HG03558 (cell line): Measurements from ENCODE around the gene SIN3A.
"Not testable (repeated sequence)": the region's sequence is repeated elsewhere in the genome, so short reads cannot be mapped to it uniquely, and the experiment has no call there.

Experiments
- ATAC-seq: cut with Tn5 transposase; IDR thresholded peaks from one replicate; pipeline ENCODE4 v1.9.1; 2021; ENCODE audit warnings: moderate number of reproducible peaks; ENCODE audit not compliant: unreplicated experiment; ENCODE audit errors: extremely low read depth

SIN3A gene

DNA sequence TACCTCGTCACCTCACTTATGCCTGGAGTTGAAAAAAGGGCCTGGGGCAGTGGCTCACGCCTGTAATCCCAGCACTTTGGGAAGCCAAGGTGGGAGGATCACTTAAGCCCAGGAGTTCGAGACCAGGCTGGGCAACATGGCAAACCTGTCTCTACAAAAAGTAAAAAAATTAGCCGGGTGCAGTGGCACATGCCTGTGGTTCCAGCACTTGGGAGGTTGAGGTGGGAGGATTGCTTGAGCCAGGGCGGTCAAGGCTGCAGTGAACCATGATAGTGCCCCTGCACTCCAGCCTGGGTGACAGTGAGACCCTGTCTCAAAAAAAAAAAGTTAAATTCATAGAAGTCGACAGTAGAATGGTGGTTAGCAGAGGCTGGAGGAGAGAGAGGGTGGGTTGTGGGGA lies 109.3 kb downstream of the SIN3A start:
- no peak for ATAC-seq

DNA sequence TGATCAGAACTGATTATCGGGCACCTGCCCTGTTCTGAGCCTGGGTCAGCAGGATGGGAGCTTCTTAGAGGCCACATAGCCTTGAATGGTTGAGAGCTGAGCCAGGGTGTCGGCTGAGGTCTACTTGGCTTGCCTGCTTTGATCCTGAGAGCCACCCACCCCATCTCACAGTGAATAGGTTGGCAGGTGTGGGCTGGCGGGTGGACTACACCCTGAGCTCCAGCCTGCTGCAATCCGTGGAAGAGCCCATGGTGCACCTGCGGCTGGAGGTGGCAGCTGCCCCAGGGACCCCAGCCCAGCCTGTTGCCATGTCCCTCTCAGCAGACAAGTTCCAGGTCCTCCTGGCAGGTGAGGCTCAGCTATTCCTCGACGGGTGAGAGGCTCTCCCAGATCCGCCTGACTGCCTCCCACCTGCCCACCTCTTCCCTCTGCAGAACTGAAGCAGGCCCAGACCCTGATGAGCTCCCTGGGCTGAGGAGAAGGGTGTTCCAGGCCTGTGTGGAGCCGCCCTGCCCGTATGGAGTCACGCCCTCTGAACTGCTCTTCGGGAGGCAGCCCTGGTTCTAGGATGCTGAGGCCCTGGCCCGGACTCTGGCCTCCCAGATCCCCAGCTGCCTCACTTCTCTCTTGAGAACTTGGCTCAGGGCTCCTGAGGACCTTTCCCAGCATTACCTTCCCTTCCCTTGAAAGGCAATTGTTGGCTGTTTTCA lies 111.8 kb downstream of the SIN3A start:
- ATAC-seq: no peak

DNA sequence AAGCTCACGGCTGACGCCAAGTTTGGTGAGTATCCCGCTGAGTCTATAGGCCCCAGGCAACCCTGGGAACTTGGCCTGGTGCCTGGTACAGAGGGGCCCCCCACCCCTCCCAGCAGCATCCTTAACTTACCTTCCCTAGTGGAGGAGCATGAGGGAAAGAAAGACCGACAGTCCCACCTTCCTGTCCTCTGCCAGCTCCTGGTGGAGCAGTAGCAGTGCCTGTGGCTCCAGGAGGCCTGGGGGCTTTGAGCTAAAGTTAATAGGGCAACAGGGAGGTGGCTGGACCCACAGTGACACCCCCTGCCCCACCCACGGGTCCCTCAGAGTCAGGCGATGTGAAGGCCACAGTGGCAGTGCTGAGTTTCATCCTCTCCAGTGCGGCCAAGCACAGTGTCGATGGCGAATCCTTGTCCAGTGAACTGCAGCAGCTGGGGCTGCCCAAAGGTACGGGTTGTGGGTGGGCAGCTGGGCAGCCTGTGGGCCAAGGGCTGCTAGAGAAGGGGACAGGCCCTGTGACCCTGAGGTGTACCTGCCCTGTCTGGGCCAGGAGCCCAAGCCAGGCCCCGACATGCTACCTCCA lies 112.7 kb downstream of the SIN3A start:
- no peak for ATAC-seq

DNA sequence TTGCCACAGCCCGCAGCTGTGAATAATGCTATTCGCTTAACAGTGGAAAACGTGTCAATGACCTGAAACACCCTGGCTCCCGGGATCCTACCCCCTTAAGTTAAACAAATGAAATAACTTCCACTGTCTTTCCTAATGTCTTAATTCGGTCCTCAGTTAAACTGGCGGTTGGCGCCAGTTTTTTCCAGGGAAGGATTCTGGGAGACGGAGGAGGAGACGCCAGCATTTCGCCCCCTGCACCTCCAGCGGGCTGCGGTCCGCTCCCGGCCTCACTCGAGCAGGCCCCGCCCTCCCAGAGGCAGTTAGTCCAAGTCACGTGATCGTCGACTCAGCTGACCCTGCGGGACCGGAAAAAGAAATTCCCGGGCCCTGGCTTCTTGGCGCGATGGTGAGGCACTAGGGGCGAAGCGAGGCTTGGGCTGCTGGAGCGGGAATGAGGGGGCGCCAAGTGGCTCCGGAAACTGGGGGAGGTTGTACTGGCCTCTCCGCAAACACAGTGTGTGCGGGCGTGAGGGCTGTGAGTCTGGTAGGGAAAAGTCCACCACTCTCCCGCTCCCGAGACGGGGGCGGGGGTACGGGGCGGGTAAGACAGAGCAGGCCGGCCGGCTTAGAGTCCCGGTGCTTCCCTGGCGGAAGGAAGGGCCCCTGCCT lies 115.7 kb downstream of the SIN3A start, which contains the start of gene COMMD4:
TSS of gene COMMD4 (plus strand) at position 359 of the 651 bp plus-strand sequence. CDS start at position 386, 27 bp downstream.
- no peak for ATAC-seq

DNA sequence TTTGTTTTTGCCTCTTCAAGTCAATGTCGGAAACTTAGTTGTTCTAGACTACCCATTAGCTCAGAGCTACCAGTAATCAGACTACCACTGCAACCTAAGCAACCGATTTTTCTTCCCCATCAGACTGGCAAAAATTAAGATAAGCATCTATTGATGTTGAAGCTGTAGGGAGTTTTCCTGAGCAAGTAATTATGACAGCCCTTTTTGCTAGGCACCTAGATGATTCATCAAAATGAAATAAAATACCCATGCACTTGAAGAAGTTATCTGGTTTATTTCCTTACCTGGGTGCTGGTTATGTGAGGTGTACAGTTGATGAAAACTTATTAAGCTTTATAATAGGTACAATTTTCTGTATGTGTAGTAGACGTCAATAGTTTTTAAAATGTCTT lies 116.2 kb downstream of the SIN3A start:
- ATAC-seq: no peak

DNA sequence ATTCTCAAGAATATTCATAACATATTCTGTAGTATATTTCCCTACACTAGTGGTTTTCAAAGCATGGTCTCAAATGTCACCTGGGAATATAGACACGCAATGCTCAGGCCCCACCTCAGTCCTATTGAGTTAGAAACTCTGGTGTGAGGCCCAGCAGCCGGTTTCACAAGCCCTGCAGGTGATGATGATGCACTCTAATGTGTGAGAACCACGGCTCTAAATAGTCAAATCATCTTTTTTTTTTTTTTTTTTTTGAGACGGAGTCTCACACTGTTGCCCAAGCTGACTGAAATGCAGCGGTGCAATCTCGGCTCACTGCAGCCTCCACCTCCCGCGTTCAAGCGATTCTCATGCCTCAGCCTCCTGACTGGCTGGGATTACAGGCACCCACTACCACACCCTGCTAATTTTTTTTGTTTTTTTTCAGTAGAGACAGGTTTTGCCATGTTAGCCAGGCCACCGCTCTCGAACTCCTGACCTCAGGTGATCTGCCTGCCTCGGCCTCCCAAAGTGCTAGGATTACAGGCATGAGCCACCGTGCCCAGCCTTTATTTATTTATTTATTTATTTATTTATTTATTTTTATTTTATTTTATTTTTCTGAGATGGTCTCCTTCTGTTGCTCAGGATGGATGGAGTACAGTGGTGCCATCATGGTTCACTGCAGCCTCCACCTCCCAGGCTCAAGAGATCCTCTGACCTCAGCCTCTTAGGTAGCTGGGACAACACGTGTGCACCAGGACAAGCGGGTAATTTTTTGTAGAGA lies 117.7 kb downstream of the SIN3A start:
- not testable (repeated sequence) for ATAC-seq

DNA sequence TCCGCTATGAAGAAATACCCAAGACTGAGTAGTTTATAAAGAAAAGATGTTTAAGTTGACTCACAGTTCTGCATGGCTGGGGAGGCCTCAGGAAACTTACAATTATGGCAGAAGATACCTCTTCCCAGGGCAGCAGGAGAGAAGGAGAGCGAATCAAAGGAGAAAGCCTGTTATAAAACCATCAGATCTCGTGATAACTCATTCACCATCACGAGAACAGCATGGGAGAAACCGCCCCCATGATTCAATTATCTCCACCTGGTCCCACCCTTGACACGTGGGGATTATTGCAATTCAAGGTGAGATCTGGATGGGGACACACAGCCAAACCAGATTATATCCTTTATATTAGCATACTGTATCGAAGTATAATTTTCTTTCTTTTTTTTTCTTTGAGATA lies 119.4 kb downstream of the SIN3A start:
- not testable (repeated sequence) for ATAC-seq

DNA sequence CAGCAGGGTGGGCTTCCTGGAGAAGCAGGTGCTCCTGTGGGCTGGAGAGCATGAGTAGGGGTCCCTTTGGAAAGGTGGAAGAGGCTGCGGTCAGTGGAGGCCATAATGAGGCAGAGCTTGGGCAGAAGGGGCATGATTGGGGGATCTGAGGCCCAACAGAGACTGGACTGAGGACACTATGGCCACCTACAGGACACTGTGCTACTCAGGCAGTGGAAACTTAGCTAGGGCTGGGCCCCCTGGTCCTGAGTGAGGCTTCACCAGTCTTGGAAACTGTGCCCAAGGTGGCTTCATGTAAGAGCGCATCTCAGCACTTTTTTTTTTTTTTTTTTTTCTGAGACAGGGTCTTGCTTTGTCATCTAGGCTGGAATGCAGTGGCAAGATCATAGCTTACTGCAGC lies 121.9 kb downstream of the SIN3A start:
- ATAC-seq: no peak

DNA sequence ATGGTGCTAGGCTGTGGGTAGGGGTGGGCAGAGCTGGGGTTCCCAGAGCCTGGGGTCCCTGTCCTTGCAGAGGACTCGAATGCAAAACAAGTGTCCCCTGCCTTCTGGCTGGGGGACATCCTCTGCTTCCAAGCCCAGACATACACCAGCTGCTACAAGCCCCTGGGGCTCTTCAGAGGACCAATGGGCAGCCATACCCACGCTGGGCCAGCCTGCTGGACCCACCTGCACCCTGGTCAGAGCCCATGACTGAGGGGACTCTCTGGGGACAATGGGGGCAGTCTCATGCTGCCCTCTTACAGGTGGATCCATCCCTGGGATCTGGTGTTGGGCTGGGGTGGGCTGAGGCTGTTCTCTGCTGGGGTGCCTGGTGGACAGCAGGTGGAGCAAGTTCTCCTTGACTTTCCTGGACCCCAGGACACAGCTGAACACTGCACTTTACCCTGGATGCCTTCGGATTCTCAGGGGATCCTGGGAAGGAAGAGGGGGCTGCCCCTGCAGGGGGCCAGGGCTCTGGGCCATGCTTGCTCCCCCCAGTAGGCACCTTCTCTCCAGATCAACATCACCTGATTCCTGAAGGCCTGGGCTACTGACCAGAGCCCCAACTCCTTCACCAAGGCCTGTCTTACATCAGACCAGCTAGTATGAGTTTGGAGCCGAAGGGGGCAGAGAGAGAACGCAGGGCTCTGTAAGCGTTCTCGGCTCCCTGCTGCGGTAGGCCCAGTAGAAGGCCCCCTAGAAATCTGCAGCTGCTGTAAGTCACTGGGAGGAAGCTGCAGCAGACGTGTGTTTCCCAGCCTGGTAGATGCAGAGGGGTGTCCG lies 122.8 kb downstream of the SIN3A start:
- no peak for ATAC-seq

DNA sequence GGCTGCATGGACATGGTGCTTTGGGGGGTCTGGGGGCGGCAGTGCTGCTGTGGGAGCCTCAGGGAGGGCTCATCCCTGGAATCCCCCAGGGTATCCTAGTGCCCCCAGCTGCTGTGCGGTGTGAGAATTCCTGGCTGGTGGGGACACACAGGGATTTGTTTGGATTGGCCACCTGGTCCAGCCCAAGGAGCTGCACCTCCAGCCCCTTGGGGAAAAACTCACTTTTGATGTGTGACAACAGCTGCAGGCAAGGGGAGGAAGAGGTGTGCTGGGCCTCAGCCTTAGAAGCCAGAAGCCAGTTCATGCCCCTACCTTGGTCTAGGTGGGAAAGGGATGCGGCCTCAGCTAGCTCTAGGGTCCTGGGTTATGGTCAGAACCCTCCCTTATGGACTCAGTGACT lies 124.0 kb downstream of the SIN3A start:
- ATAC-seq: no peak

DNA sequence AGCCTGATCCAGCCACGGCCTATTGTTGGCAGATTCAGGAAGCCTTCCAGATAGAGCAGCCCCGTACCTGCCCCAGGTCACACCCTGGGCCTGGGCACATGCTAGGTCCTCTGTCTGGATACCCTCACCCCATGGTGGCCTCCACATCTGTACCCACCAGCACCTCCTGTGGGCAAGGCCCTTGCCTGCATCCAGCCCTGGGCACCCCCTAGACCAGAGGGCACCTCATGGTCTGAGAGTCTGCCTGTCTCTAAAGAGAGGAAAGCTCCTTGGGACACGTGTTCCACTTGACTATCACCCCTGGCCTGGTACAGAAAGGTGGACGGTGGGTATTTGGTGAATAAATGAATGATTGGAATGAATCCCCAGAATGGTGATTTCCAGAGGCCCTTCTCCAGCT lies 124.5 kb downstream of the SIN3A start:
- ATAC-seq: no peak

DNA sequence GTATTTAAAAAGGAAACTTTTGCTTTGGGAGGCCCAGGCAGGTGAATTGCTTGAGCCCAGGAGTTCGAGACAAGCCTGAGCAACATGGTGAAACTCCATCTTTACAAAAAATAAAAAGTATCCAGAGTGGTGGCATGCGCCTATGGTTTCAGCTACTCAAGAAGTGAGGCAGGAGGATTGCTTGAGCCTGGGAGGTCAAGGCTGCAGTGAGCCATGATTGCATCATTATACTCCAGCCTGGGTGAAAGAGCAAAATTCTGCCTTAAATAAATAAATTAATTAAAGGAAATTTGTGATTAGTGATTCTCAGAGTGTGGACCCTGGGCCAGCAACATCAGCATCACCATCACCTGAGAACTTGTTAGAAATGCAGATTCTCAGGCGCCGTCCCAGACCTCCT lies 125.6 kb downstream of the SIN3A start:
- no peak for ATAC-seq

DNA sequence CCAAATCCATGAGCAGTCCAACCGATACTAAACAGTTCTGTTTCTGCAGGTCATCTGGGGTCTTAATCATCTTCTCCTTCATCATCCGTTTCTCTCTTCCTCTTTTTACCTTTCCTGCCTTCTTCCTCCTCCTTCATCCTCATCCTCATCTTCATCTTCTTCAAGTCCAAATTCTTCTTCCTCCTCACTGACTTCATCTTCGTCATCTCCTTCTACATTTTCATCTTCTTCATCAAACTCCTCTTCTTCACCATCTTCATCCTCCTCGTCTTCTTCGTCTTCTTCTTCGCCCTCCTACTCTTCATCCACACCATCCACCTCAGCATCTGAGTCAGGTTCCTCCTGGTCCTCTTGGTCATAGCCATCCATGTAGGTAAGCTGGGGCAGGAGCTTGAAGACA lies 129.8 kb downstream of the SIN3A start:
- no peak for ATAC-seq
